ENCODE measurements around the gene PPP3CB.

PPP3CB gene

GRCh38 chr10:73529089-73529832 is 33.4 kb upstream of the PPP3CB start:
- intact Hi-C loops (cut with DNase I; ENCODE audit: low total_unique reads) = loop anchor here (2.0 kb wide), 1 partner anchor 116 kb away; no protein-coding TSS in a partner anchor
- DNase-seq = peak in 1 of 2 donors; percentile 28
- Histone ChIP-seq H3K9me3 (no peaks in the 10 kb centered on the region), H3K4me1 (no peaks in the 10 kb centered on the region), H3K36me3 (peaks cover 23 to 71% (median 29%) of the 10 kb centered on the region in 3 donors), H3K27me3 (no peaks in the 10 kb centered on the region), H3K27ac (no peak overlapping the region), H3K4me3 (no peak overlapping the region)
- peak; percentile 77 to 92 for TF ChIP-seq CTCF (IDR thresholded peaks at IDR 0.05)

- intact Hi-C loops (cut with DNase I; ENCODE audit: low total_unique reads) = no loop called here
- Histone ChIP-seq H3K27ac (no peak overlapping the region), H3K4me1 (no peaks in the 10 kb centered on the region), H3K9me3 (no peaks in the 10 kb centered on the region), H3K27me3 (no peaks in the 10 kb centered on the region), H3K4me3 (no peak overlapping the region), H3K36me3 (peaks cover 58 to 98% (median 58%) of the 10 kb centered on the region in 3 donors)
- no peak for DNase-seq
- TF ChIP-seq CTCF (IDR thresholded peaks at IDR 0.05) = no peak
Measured at GRCh38 chr10:73522263-73522662, 26.4 kb upstream of the PPP3CB start.

GRCh38 chr10:73519336-73519735 is 23.5 kb upstream of the PPP3CB start:
- no peaks in the 10 kb centered on the region for H3K27me3 ChIP-seq
- peaks cover 47 to 98% (median 59%) of the 10 kb centered on the region in 3 donors for H3K36me3 ChIP-seq

GRCh38 chr10:73517166-73517888 is 21.5 kb upstream of the PPP3CB start:
- TF ChIP-seq CTCF (IDR thresholded peaks at IDR 0.05) = no peak
- H3K27ac ChIP-seq = no peak overlapping the region
- DNase-seq = no peak

More at GRCh38 chr10:73519336-73519735, 23.5 kb upstream of the PPP3CB start:
- intact Hi-C loops (cut with DNase I; ENCODE audit: low total_unique reads) = no loop called here
- H3K4me3 ChIP-seq = no peak overlapping the region
- no peak overlapping the region for H3K27ac ChIP-seq
- no peaks in the 10 kb centered on the region for H3K9me3 ChIP-seq
- no peak for TF ChIP-seq CTCF (IDR thresholded peaks at IDR 0.05)
- DNase-seq = no peak
- no peaks in the 10 kb centered on the region for H3K4me1 ChIP-seq

DNA sequence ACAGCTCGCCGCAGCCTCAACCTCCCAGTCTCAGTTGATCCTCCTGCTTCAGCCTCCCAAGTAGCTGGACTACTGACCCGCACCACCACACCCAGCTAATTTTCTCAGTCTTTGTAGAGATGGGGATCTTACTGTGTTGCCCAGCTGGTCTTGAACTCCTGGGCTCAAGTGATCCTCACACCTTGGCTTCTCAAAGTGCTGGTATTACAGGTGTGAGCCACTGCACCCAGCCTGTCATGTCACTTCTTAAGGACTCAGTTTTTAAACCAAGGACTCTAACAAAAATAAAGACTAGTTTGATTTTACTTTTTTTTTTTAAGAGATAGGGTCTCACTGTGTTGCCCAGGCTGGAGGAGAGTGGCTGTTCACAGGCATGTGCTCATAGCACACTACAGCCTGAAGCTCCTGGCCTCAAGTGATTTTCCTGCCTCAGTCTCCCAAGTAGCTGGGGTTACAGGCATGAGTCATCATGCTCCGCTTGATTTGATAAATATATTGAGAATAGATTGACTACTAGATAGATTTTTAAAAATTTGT is 16.5 kb upstream of the PPP3CB start:
- intact Hi-C loops (cut with DNase I; ENCODE audit: low total_unique reads) = no loop called here
- DNase-seq = no peak
- no peak for TF ChIP-seq CTCF (IDR thresholded peaks at IDR 0.05)
- H3K27ac ChIP-seq = no peak overlapping the region
- no peaks in the 10 kb centered on the region for H3K4me1 ChIP-seq
- H3K36me3 ChIP-seq = peaks cover 14 to 67% (median 19%) of the 10 kb centered on the region in 3 donors
- no peaks in the 10 kb centered on the region for H3K27me3 ChIP-seq
- H3K4me3 ChIP-seq = no peak overlapping the region
- H3K9me3 ChIP-seq = no peaks in the 10 kb centered on the region

More at GRCh38 chr10:73517166-73517888, 21.5 kb upstream of the PPP3CB start:
- H3K27me3 ChIP-seq = no peaks in the 10 kb centered on the region
- no peaks in the 10 kb centered on the region for H3K9me3 ChIP-seq
- H3K4me3 ChIP-seq = no peak overlapping the region
- peaks cover 44 to 95% (median 57%) of the 10 kb centered on the region in 3 donors for H3K36me3 ChIP-seq
- no peaks in the 10 kb centered on the region for H3K4me1 ChIP-seq
- intact Hi-C loops (cut with DNase I; ENCODE audit: low total_unique reads) = no loop called here

Measured in tibial artery (tissue), 4 donors.